HepG2 (cell line): ENCODE measurements around the gene VPS50. TPM values are rescaled to one million over a fixed set of nuclear protein-coding genes. Genes with fewer than 3 reads are reported as not detected.
"Not testable (repeated sequence)": the region's sequence is repeated elsewhere in the genome, so short reads cannot be mapped to it uniquely, and the experiment has no call there.

Source experiments
- ATAC-seq: fragments of 200-7000 bp; cut with Tn5 transposase; 3 replicates; pipeline ENCODE4 v1.9.1; 2020; ENCODE audit warnings: mild to moderate bottlenecking, moderate library complexity
- BruUV-seq: library from RNA; stranded (reverse); fragments of 400-500 nt; replicated peaks from 2 replicates; lab custom pipeline; 2021; lab: Mats Ljungman, UMichigan
- CTCF ChIA-PET: fragments of 300-600 bp; formaldehyde crosslinking; extraction: SDS; loops from one replicate; lab custom pipeline; 2021; ENCODE audit warnings: low total read pairs, inconsistent platforms, low intra/inter-chr PET ratio; lab: Yijun Ruan, JAX
- POLR2A ChIA-PET: fragments of 350-600 bp; sonication (Branson Sonifier 250); formaldehyde crosslinking; loops from one replicate; lab custom pipeline; 2020; ENCODE audit warnings: antibody characterized with exemption, inconsistent platforms; lab: Yijun Ruan, JAX
- DNase-seq: peaks from one replicate; pipeline ENCODE4 v3.0.0-alpha.2; 2015; ENCODE audit warnings: low spot score
- FAIRE-seq: peaks from 3 replicates; lab custom pipeline; 2011; peaks lifted over from hg19 to GRCh38; lab: Jason Lieb, UNC
- H2AFZ ChIP-seq: one replicate; pipeline ENCODE4 v1.6.1; 2011; ENCODE audit warnings: low read length, inconsistent platforms
- H3K27ac ChIP-seq: fragments of 300-600 bp; 3 replicates; pipeline ENCODE4 v1.8.0; 2011; ENCODE audit warnings: mixed run types, mild to moderate bottlenecking, mixed read lengths, low read length, inconsistent platforms; ENCODE audit not compliant: insufficient read depth; ENCODE audit errors: extremely low read length
- H3K27me3 ChIP-seq, 2 experiments: fragments of 200-600 bp in 1 of 2; 2 replicates in 1 of 2; 3 replicates in 1 of 2; pipeline versions ENCODE4 v1.6.0 to v1.8.0; 2011; ENCODE audit warnings: low read length in 2 of 2, mild to moderate bottlenecking in 2 of 2, moderate library complexity in 2 of 2, inconsistent platforms in 1 of 2; ENCODE audit not compliant: insufficient read depth in 2 of 2, control insufficient read depth in 1 of 2
- H3K36me3 ChIP-seq, 2 experiments: fragments of 200-600 bp in 1 of 2; replicated peaks in 1 of 2; 2 replicates in 1 of 2; 3 replicates in 1 of 2; pipeline versions ENCODE4 v1.5.1 to v1.8.0; 2011; ENCODE audit warnings: low read length in 2 of 2, inconsistent platforms in 1 of 2; ENCODE audit not compliant: insufficient read depth in 2 of 2, control insufficient read depth in 1 of 2
- H3K4me1 ChIP-seq: 2 replicates; pipeline ENCODE4 v1.5.1; 2012; ENCODE audit warnings: low read length, inconsistent platforms; ENCODE audit not compliant: insufficient read depth
- H3K4me2 ChIP-seq: 2 replicates; pipeline ENCODE4 v1.6.0; 2011; ENCODE audit warnings: low read depth, low read length, inconsistent platforms
- H3K4me3 ChIP-seq, 3 experiments: fragments of 200-600 bp in 1 of 3; sonication (generic), shearing (Covaris generic) in 1 of 3; replicated peaks in 1 of 3; 2 replicates each; pipeline ENCODE4 v1.5.1; 2011 to 2016; ENCODE audit warnings: low read length in 3 of 3, inconsistent platforms in 2 of 3, low read depth in 2 of 3, mild to moderate bottlenecking in 2 of 3, control low read depth in 1 of 3, mixed read lengths in 1 of 3; ENCODE audit not compliant: insufficient read depth in 1 of 3
- H3K79me2 ChIP-seq: one replicate; pipeline ENCODE4 v1.6.1; 2011; ENCODE audit warnings: low read length, inconsistent platforms; ENCODE audit not compliant: insufficient read depth
- H3K9ac ChIP-seq: 2 replicates; pipeline ENCODE4 v1.6.0; 2011; ENCODE audit warnings: mild to moderate bottlenecking, low read depth, low read length, inconsistent platforms; ENCODE audit not compliant: insufficient read depth
- H3K9me3 ChIP-seq: 2 replicates; pipeline ENCODE4 v1.5.1; 2012; ENCODE audit warnings: mild to moderate bottlenecking, low read length
- H4K20me1 ChIP-seq: 2 replicates; pipeline ENCODE4 v1.6.0; 2011; ENCODE audit warnings: inconsistent platforms, mild to moderate bottlenecking, low read length, moderate library complexity; ENCODE audit not compliant: insufficient read depth
- CREBL2 ChIP-seq: sonication (generic); formaldehyde crosslinking; IDR thresholded peaks from 2 replicates; pipeline ENCODE4 v1.8.1; 2023; ENCODE audit warnings: missing genetic modification reagents, mild to moderate bottlenecking, borderline replicate concordance
- FOXK2 ChIP-seq: fragments of 450-650 bp; IDR thresholded peaks from 2 replicates; pipeline ENCODE4 v1.6.1; 2016
- KDM6A ChIP-seq: IDR thresholded peaks from 2 replicates; pipeline ENCODE4 v1.6.1; 2016; ENCODE audit warnings: low read depth
- KMT2B ChIP-seq: IDR thresholded peaks from 2 replicates; pipeline ENCODE4 v1.6.1; 2016; ENCODE audit warnings: missing genetic modification reagents, missing compliant biosample characterization
- MIXL1 ChIP-seq: IDR thresholded peaks from 2 replicates; pipeline ENCODE4 v1.6.1; 2016
- POLR2G ChIP-seq: fragments of 200-400 bp; formaldehyde crosslinking; IDR thresholded peaks from 2 replicates; pipeline ENCODE4 v1.6.1; 2018; ENCODE audit warnings: mild to moderate bottlenecking, low read depth, low read length, moderate library complexity
- PTBP1 ChIP-seq: fragments of 200-400 bp; formaldehyde crosslinking; IDR thresholded peaks from 2 replicates; pipeline ENCODE4 v1.6.1; 2018; ENCODE audit warnings: low read length, low read depth; ENCODE audit not compliant: poor library complexity, severe bottlenecking
- STAT6 ChIP-seq: sonication (generic); formaldehyde crosslinking; IDR thresholded peaks from 2 replicates; pipeline ENCODE4 v1.4.0; 2020; ENCODE audit warnings: missing genetic modification reagents, mild to moderate bottlenecking, borderline replicate concordance
- ZBTB4 ChIP-seq: sonication (generic); formaldehyde crosslinking; IDR thresholded peaks from 2 replicates; pipeline ENCODE4 v1.4.0; 2020; ENCODE audit warnings: missing genetic modification reagents, mild to moderate bottlenecking, borderline replicate concordance
- ZMYM4 ChIP-seq: sonication (generic); formaldehyde crosslinking; IDR thresholded peaks from 2 replicates; pipeline ENCODE4 v1.8.1; 2023; ENCODE audit warnings: mild to moderate bottlenecking, missing genetic modification reagents
- ZNF446 ChIP-seq: sonication (generic); formaldehyde crosslinking; IDR thresholded peaks from 2 replicates; pipeline ENCODE4 v1.5.0; 2020; ENCODE audit warnings: mild to moderate bottlenecking, missing genetic modification reagents
- ZNF558 ChIP-seq: sonication (generic); formaldehyde crosslinking; IDR thresholded peaks from 2 replicates; pipeline ENCODE4 v1.9.0; 2022; ENCODE audit warnings: mild to moderate bottlenecking, missing genetic modification reagents, borderline replicate concordance
- ZNF75D ChIP-seq: sonication (generic); formaldehyde crosslinking; IDR thresholded peaks from 2 replicates; pipeline ENCODE4 v1.8.1; 2023; ENCODE audit warnings: missing genetic modification reagents, mild to moderate bottlenecking, borderline replicate concordance
- WGBS: methylation state at CpG from one replicate; pipeline ENCODE4 v1.1.6; 2017; ENCODE audit warnings: low lambda C conversion rate; 5-methylcytosine and 5-hydroxymethylcytosine counted together
- in situ Hi-C: cut with HindIII; loops from 2 replicates; pipeline ENCODE4 v1.10.0; 2017; ENCODE audit warnings: low pct_unique_long_range_greater_than_20kb; ENCODE audit not compliant: extremely low pct_ligation_motif_present
- intact Hi-C: fragments of 100-400 bp; cut with micrococcal nuclease; formaldehyde crosslinking; loops from one replicate; pipeline ENCODE4 v1.10.0; 2022; ENCODE audit not compliant: unreplicated experiment
- polyA plus RNA-seq, 8 experiments: library from polyadenylated mRNA; depleted of rRNA in 3 of 8; stranded (reverse) in 7 of 8; unstranded in 1 of 8; fragments of >200 nt; fragmentation: Illumina TruSeq in 4 of 8; extraction: Trizol in 4 of 8; gene quantifications; 2 replicates each; pipeline versions ENCODE4 v1.2.1 to v1.2.3, GENCODE V29; 2011 to 2016; ENCODE audit warnings: low read depth in 4 of 8, missing spikeins in 1 of 8, mixed read lengths in 1 of 8; ENCODE audit not compliant: insufficient read depth in 1 of 8
- total RNA-seq, 5 experiments: library from RNA; depleted of rRNA; stranded (reverse); fragments of >200 nt; fragmentation: Illumina TruSeq; extraction: Trizol; gene quantifications; 2 replicates each; pipeline ENCODE4 v1.2.3, GENCODE V29; 2016; ENCODE audit warnings: low read depth in 1 of 5

VPS50 gene
- total and polyA plus RNA-seq, 2 of the 13 experiments (the other 11 are each of a cell fraction or from before 2014, with no cell fraction given): 10.3 to 20.4 TPM

GRCh38 chr7:93326291-93326690, 94.1 kb downstream of the VPS50 start:
- intact Hi-C loops: not testable (repeated sequence)

GRCh38 chr7:93327006-93327633, 95.0 kb downstream of the VPS50 start:
- ChIA-PET CTCF (no interaction called here), POLR2A (no interaction called here)
- in situ Hi-C loops (no loop called here), intact Hi-C loops (no loop called here)
- Histone ChIP-seq H3K4me2 (no peak overlapping the region), H3K27me3 (no peaks in the 10 kb centered on the region), H3K36me3 (no peaks in the 10 kb centered on the region; a peak in 1 of 5 replicates), H3K4me1 (no peaks in the 10 kb centered on the region), H4K20me1 (no peaks in the 10 kb centered on the region), H2AFZ (no peak overlapping the region), H3K27ac (no peak overlapping the region), H3K9me3 (no peaks in the 10 kb centered on the region), H3K4me3 (no peak overlapping the region), H3K79me2 (no peaks in the 10 kb centered on the region), H3K9ac (no peak overlapping the region)
- ATAC-seq (no peak), DNase-seq (no peak), FAIRE-seq (no peak)
- 95% methylated on average over 3 of the region's 3 CpGs for WGBS
- no TSS peak for BruUV-seq
- TF ChIP-seq MIXL1: no peak
- no peak for TF ChIP-seq CREBL2 (CRISPR knock-in tag)
- TF ChIP-seq ZNF75D: no peak
- no peak for TF ChIP-seq ZMYM4 (CRISPR knock-in tag)
- TF ChIP-seq POLR2G: no peak
- no peak for TF ChIP-seq ZBTB4 (CRISPR knock-in tag)
- TF ChIP-seq FOXK2: no peak
- no peak for TF ChIP-seq PTBP1
- no peak for TF ChIP-seq KDM6A (CRISPR knock-in tag)
- TF ChIP-seq STAT6: no peak
- TF ChIP-seq ZNF558 (CRISPR knock-in tag): no peak
- TF ChIP-seq ZNF446 (CRISPR knock-in tag): no peak
- no peak for TF ChIP-seq KMT2B (CRISPR knock-in tag)

More at GRCh38 chr7:93326291-93326690, 94.1 kb downstream of the VPS50 start:
- H4K20me1 ChIP-seq, H3K27me3 ChIP-seq, POLR2A ChIA-PET, CTCF ChIA-PET, H3K4me2 ChIP-seq, BruUV-seq, H3K36me3 ChIP-seq, H3K79me2 ChIP-seq, DNase-seq, H3K9me3 ChIP-seq, H3K9ac ChIP-seq, FAIRE-seq, H3K4me3 ChIP-seq, H3K4me1 ChIP-seq, in situ Hi-C loops, H3K27ac ChIP-seq, ATAC-seq, H2AFZ ChIP-seq: not testable (repeated sequence)
- WGBS: 98% methylated on average over 1 of the region's 2 CpGs
